HEK293T (cell line): ENCODE measurements around the gene RASAL3.

Experiments
- ARNT ChIP-seq: fragments of 450-650 bp; IDR thresholded peaks from 2 replicates; pipeline ENCODE4 v1.6.1; 2017; ENCODE audit warnings: mild to moderate bottlenecking
- BHLHE40 ChIP-seq: fragments of 450-650 bp; IDR thresholded peaks from 2 replicates; pipeline ENCODE4 v1.6.1; 2016; ENCODE audit warnings: mild to moderate bottlenecking, moderate library complexity, borderline replicate concordance
- ELF4 ChIP-seq: fragments of 450-650 bp; IDR thresholded peaks from 2 replicates; pipeline ENCODE4 v1.6.1; 2017; ENCODE audit warnings: antibody characterized with exemption
- FOXA1 ChIP-seq: fragments of 450-650 bp; IDR thresholded peaks from 2 replicates; pipeline ENCODE4 v1.6.1; 2016; ENCODE audit warnings: mild to moderate bottlenecking
- FOXK2 ChIP-seq: fragments of 450-650 bp; IDR thresholded peaks from 2 replicates; pipeline ENCODE4 v1.6.1; 2016; ENCODE audit warnings: mild to moderate bottlenecking
- FOXM1 ChIP-seq: fragments of 450-650 bp; IDR thresholded peaks from 2 replicates; pipeline ENCODE4 v1.6.1; 2017; ENCODE audit warnings: mild to moderate bottlenecking, borderline replicate concordance
- SUZ12 ChIP-seq: fragments of 450-650 bp; IDR thresholded peaks from 2 replicates; pipeline ENCODE4 v1.6.1; 2016; ENCODE audit warnings: mild to moderate bottlenecking
- TARDBP ChIP-seq: fragments of 450-650 bp; IDR thresholded peaks from 2 replicates; pipeline ENCODE4 v1.6.1; 2016
- ZNF384 ChIP-seq: fragments of 450-650 bp; IDR thresholded peaks from 2 replicates; pipeline ENCODE4 v1.6.1; 2016

- no peak for TF ChIP-seq FOXA1
- TF ChIP-seq ELF4: no peak
- TF ChIP-seq BHLHE40: no peak
- no peak for TF ChIP-seq FOXM1
- no peak for TF ChIP-seq SUZ12
- no peak for TF ChIP-seq FOXK2
- no peak for TF ChIP-seq ZNF384
- no peak for TF ChIP-seq ARNT
- no peak for TF ChIP-seq TARDBP
These were observed 13.8 kb downstream of the RASAL3 start for GRCh38 chr19:15450528-15450890.
